ENCODE data around the gene ADARB2.
"Not testable (repeated sequence)": the region's sequence is repeated elsewhere in the genome, so short reads cannot be mapped to it uniquely, and the experiment has no call there.

The ADARB2 gene

DNA sequence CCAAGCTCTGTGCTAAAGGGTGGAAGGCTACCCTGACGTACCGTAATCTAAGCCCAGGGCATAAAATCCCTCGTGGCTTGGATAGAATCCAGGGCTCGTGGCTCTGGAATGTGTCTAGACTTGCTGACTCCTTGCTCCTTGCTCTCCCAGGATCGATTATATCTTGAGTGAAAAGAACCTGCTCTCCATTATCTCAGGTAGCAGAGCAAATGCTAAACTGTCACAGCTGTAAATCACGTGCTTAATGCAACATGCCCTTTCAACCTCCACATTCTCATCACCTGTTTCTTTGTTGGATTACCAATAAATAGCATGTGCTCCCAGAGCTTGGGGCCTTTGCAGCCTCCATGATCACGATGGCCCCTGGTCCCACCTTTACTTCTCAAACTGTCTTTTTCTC is 323.0 kb downstream of the ADARB2 start:
- not testable (repeated sequence) for DNase-seq (ENCODE audit: low read depth in 1 of 2, low spot score in 1 of 2)

DNA sequence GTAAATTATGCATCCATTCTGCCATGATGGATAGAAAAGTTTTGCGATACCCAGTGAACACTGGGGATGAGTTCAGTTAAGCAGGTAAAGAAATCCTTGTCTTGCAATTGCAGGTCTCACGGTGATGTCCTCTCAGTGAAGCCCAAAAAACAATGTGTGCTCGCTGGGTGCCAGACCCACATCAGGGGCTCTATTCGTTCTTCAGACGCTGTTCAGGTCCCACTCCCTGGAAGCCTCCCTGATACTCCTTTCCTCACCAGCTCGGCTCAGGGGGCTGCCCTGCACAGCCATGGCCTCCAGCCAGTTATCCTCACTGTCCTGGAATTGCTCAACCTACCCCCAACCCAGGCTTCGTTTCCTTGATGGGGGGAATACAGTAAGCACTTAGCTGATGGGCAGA is 323.5 kb downstream of the ADARB2 start:
- no peak for DNase-seq (ENCODE audit: low read depth in 1 of 2, low spot score in 1 of 2)

DNA sequence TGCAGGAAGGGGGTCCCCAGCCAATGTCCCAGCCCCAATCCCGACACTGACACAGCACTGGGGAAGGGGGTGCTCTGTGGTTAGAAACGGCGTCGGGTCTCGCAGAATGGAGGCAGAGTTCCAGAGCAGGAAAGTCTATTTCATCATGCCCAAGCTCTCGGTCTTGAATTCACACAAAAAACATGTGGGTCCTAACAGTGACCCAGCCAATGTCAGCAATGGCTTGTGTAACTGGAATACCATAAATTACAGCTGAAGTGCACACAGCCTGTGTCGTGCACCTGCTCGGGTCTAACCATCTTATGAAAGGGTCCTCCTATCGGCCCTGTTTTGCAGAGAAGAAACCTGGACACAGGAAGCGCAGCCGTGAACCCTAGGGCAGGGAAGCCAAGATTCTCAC is 324.1 kb downstream of the ADARB2 start:
- DNase-seq (ENCODE audit: low read depth in 1 of 2, low spot score in 1 of 2) = no peak

DNA sequence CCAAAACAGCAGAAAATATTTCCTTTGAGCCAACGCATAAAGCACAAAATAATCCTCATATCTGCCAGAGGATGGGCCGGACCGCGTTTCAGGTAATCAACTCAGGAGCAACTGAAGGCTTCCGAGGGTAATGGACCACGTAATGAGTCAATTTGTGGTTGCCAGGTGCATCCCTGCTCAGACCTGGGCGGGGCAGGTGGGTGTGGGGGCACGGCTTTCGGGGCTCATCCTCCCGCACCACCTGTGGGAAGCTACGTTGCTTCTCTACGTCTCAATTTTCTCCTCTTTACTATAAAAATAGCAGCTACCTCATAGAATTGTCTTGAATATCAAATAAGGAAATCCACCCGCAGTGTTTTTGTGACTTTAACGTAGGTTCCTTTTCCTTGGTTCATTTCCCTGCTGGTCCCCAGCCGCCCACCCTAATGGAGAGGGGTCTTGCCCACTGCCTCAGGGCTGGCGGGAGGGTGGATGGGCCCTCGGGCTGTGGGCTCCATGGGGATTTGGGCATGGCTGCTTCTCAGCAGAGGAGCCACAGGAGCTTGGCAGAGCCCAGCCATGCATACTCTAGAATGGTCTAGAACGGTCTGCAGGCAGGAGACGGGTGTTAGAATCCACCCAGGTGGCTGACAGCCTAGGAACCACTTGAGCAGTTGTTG is 324.7 kb downstream of the ADARB2 start:
- no peak for DNase-seq (ENCODE audit: low read depth in 1 of 2, low spot score in 1 of 2)

DNA sequence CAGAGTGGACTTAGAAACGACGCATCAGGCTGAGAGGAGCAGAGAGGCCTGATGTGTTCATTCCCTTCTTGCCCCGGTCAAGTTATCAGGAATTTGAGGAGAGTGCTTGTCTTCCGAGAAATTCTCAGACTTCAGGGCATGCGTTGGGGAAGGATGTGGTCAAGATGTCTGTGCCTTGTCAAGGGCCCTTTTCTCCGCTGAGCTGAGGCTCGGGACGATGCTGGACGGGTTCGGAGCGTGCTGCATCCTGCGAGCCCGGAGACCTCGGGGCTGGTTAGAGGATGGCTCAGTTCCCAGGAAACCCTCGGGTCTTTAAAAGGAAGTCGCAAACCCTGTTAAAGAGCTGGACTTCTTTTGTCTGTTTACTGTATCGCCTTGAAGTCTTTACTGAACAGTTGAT is 325.4 kb downstream of the ADARB2 start:
- DNase-seq (ENCODE audit: low read depth in 1 of 2, low spot score in 1 of 2) = no peak

DNA sequence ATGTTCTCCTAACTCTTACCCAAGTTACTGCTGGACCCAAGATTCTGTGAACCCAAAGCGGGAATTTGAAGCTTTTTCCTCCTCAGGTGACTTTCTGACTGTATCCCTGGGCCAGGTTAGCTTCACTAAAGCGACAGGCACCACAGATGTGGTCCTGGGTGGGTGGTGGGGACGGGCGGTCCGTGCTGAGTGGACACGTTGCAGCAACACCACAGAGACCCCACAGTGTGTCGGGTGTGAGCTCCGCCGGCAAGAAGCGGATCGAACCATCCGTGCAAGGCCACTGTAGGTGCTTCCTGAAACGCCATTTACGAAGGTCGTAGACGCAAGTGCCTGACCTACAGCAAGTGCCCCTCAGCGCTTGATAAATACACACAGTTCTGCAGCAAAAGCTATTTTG is 325.9 kb downstream of the ADARB2 start:
- DNase-seq (ENCODE audit: low read depth in 1 of 2, low spot score in 1 of 2) = no peak

DNA sequence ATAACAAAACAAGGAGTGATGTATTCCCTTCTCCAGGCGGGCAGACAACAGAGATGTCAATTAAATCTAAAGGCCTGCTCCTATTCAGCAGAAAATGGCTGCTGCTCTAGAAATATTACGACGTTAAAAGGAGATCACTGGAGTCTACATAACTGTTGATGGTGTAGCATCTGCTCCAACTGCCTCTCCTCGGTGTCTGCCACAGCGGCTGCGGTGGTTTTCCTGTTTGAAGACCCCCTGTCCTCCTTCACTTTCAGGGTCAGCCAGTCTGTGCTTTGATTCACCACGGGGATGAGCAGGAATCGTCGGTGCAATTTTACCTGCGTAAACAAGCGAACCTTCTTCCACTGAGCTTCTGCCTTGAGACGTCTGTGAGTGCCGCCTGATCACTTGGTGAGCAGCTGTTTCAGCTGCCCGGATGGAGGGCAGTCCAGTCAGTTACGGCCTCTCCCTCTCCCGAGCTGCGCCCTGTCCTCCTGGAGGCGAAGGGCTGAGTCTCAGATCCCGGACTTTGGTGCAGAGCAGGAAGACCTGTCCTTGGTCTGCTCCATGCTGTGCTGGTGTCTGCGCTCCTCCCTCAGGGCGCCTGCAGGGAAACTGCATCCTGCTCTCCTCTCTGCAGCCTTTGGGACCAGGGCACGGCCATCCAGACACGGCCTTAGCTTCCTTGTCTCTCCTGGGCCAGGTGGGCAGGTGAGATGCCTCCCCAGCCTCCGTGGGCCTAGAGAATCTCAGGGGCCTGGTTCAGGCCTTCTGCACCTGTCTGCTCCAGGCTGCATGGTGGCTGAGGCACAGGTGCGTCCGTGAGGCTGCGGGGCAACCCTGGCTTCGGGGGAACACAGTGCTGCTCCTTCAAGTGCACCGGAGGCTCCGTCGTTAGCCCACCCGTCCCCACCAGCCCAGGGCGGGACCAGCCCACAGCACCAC is 326.6 kb downstream of the ADARB2 start:
- no peak for DNase-seq (ENCODE audit: low read depth in 1 of 2, low spot score in 1 of 2)

DNA sequence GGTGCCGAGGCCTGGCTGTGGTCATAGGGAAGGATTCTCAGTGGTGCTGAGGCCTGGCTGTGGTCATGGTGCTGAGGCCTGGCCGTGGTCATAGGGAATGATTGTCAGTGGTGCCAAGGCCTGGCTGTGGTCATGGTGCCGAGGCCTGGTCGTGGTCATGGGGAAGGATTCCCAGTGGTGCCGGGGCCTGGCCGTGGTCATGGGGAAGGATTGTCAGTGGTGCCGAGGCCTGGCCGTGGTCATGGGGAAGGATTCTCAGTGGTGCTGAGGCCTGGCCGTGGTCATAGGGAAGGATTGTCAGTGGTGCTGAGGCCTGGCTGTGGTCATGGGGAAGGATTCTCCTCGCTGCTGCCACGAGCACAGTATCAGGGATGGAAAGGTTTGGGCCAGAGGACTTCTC is 327.3 kb downstream of the ADARB2 start:
- DNase-seq (ENCODE audit: low read depth in 1 of 2, low spot score in 1 of 2) = no peak

DNA sequence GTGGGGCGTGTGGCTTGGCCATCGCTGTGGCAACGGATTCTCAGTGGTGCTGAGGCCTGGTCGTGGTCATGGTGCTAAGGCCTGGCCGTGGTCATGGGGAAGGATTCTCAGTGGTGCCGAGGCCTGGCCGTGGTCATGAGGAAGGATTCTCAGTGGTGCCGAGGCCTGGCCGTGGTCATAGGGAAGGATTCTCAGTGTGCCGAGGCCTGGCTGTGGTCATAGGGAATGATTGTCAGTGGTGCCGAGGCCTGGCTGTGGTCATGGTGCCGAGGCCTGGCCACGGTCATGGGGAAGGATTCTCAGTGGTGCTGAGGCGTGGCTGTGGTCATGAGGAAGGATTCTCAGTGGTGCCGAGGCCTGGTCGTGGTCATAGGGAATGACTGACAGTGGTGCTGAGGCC is 327.9 kb downstream of the ADARB2 start:
- DNase-seq (ENCODE audit: low read depth in 1 of 2, low spot score in 1 of 2) = no peak

DNA sequence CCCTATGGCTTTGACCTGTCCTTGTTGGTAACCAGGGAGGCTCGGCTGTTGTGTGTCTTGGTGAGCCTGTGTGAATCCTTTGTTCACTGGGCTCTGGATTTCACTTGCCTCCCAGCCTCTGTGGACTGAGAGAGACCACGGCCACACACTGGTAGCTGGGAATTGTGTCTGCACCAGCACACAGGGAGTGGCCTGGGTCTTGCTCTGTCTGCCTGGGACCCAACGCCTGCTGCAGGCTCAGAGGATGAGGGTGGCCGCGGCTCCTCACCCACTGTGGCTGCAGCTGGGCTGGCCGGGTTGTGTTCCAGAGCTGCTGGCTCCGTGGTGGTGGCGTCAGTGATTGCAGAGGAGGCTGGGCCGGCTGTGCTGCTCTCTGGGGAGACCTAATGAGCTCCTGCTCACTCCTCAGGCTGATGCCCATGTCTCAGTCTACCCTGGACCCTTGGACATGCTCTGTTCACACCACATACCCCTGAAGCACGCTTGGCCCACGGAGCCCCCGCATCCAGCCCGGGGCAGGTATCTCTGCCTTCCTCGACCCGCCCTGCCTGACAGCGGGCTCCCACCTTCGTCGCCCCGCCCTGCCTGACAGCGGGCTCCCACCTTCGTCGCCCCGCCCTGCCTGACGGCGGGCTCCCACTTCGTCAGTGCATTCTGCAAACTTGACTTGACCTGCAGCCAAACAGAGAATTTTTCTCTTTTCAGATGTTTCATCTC is 328.5 kb downstream of the ADARB2 start:
- no peak for DNase-seq (ENCODE audit: low read depth in 1 of 2, low spot score in 1 of 2)

DNA sequence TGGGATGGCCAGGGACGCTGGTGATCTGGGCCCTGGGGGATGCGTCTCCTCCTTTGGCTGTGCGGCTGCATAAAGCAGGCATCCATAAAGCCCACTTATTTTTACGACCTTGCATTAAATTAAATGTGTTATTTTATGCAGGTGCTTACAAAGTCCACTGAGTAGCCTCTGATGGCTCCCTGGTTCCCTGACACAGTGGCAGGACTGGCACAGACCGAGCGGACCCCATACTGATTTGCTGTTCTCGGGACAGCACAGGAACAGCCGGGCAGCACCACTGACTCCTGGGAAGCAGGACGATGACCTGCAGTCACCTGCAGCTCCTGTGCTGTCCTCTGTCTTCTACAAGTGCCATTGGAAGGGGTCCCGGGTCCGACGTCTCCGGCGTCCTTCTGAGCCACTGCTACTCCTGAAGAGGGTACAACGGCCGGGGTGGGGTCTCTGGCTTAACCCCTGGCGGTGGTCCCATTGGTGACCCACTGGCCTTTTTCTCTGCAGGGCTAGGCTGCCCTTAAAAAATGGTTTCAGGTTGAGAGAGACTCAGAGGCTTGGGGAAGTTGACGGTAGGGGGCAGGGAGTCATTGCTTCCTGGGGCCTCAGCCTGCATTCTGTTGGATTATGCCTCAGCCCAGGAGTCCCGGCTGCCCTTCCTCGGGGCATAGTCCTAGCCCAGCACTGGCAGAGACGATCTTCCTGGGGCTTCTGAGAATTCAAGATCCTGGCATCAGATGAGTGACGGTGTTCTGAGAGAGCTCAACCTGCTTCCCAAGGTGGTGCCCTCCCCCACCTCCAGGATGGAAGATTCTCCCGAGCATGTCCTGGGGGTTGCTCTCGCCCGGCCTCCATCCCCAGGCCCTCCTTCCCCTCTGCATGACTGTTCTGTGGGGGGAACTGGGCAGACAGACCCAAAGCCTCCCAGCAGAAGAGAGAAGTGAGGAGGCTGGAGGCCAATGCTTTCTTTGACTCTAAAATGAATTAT is 330.1 kb downstream of the ADARB2 start:
- DNase-seq (ENCODE audit: low read depth in 1 of 2, low spot score in 1 of 2) = no peak

DNA sequence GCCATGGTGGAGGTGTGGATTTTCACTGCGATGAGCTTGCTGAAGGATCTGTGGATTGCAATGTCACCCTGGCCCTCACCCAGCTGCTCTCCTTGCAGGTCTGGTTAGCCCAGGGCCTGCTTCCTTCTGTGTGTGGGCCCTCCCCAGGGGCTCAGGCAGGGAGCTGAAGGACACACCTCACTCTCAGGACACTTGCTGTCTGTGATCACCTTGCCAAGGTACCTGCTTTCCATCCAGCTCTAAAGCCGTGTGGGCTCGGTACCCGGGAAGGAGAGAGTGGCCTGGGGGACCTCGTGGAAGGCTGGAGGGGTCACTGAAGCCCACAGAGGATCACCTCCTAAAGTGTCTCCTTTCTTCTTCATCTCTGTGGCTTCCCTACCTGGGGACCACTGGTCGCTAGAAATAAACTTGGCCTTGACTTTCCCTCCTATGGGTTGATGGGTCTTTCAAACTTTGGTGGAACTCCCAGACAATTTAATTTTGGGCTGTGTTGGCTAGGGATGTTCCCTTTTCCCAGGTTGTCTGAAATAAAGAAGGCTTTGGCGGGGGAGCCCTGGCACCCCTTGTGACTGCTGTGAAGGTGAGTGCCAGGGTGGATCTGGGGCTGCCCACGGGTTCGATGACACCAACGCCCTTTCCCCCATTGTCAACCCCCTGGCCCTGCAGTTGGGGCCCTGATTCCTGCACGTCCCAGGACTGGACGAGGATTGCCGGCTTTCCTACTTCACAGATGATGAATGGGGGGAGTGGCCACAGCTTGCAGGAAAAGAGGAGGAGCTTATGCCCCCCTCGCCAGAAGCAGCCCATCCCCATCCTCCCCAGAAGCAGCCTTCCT is 331.0 kb downstream of the ADARB2 start:
- no peak for DNase-seq (ENCODE audit: low read depth in 1 of 2, low spot score in 1 of 2)

DNA sequence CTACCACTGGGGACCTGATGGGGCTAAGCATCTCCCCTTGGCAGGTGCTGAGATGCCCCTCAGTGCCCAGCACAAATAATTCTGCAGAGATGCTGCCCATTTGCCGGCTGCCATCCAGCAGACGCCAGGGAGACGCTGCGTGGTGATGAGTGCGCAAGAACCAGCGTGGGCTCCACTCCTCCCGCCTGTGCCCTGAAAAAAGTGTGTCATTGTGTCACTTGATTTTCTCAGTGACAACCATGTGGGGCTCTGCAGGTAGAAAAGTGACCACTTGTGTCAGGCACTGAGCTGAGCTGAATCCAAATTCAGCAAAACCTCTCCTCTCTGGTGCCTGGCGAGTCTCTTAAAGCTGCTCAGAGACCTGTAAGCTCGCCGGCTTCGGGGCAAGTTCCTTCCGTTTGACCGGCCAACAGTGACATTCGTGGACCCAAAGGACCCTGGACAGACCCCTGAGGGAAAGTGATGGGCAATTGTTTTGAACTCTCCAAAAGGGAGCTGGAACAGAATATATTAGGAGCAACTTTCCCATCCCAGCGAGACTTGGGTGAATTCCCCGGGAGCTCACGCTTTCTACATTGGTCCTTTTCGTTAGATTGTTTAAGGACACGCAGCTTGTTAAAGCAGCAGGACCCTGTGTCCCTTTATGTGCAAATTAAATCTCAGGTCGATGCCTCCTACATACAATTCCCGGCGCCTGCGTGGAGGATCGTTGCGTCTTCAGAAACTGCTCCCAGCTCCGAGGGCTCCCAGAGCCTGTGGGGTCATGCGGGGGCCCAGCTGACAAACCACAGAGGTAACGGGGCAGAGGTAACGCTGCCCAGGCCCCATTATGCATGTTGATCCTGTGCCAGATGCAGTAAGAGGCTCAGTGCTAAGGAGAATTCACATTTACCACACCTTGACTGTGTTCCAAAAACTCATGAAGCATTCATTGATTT is 332.7 kb downstream of the ADARB2 start:
- DNase-seq (ENCODE audit: low read depth in 1 of 2, low spot score in 1 of 2) = no peak

DNA sequence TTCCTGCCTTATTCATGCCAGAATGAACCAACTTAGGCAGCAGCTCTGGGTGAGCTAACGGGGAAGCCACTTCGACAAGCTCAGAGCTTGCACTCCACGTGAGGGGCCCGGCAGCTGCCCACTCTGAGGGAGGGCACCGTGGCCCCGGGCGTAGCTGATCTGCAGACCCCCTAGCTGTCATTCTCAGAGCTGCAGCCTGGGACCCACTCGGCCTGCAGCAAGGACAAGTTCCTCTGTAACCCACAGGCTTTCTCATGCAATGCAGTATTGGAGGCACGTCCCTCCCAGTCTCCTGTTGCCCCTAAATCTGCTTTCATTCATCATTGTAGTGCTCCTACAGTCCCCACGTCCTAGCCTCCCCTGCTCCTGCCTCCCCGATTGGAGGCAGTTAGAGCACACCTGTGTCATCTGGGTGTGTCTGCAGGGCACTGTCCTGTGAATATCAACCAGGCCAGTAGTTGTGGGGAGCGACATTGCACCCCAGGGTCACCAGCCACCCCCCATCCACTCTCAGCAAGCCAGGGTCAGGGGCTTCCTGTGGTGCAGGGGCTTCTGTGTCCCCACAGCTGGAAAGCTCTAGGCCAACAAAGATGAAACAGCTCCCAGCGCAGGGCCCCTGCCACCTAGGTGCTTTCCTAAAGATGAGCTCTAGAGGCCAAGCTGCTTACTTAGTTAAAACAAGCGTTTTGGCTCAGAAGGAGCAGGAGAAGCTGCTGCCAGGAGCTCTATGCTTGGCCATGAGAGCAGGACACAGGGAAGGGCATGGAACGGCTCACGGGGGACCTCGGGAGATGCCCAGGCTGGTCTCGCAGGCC is 333.6 kb downstream of the ADARB2 start:
- no peak for DNase-seq (ENCODE audit: low read depth in 1 of 2, low spot score in 1 of 2)

DNA sequence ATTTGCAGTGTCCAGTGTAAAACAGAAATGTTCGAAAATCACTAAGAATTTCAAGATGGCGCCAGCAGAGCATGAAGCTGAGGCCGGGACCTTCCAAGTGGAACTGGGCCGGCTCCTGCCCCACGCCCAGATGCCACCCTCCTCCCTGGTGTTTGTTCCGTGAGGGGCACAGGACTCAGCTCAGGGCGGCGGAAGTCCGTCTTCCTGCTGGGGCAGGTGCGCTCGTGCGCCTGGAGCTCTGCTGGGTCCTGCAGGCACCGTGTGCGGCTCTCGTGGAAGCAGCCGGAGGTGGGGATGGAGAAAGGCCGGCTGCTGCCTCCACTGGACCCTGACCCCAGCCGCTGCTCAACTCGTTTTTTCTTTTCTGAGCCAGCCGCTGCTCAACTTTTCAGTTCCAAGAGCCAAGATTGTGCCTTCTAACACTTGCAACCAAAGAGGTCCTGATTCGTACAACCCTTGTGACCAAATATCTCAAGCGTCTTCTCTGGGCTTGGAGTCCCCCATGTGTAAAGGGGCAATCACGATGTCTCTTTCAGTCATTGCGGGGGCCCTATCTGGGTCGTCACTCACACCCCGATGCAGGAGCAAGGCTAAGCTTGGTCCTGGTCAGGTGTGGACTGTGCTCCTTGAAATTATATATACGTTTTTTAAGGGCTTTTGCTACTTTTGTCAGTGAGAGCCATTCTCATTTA is 334.4 kb downstream of the ADARB2 start:
- DNase-seq (ENCODE audit: low read depth in 1 of 2, low spot score in 1 of 2) = no peak

DNA sequence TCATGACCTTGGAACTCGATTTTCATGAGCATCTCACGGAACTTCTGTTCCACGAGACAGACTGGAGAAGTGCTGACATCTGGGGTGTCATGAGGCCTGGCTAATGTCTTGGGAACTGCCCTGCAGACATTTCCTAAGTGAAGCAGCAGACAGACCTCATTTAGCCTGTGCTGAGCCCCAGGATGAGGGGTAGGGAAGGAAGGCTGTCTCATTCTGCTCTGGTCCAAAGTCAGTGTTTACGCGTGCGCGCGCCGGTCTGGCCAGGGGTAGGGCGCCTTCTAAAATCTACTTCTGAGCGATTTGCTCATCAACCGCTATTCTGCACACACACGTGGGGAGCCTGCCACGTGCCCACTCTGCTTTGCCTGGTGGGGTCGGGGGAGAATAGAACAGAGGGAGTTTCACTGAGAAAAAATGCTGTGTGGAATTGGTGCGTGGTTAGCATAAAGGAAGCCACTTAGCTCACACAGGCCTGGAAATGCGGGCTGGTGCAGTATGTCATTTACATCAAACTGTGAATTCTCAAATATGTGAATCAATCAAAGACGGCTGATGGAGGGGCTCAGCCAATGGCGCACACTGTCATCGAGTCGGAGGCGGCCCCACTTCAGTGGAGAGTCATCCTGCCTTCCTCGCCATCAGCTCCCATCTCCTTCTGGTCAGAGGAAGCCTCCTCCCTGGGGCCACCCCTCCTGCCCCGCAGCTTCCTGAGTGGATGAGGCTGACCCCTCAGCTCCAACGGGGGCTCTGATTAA is 335.1 kb downstream of the ADARB2 start:
- DNase-seq (ENCODE audit: low read depth in 1 of 2, low spot score in 1 of 2) = no peak

Data from activated CD4-positive, alpha-beta T cell treated with anti-CD3 and anti-CD28 coated beads, Interleukin-2, amount 50 U/mL, for 24 hours (primary cell).